Fibroblast of lung (primary cell): ENCODE results near the gene ALDH1A1.

Experiments used
- CTCF ChIP-seq, 2 donors: IDR thresholded peaks in 1 of 2; conservative IDR thresholded peaks in 1 of 2; 1 replicate in 1 of 2; 2 replicates in 1 of 2; pipeline ENCODE4 v1.5.1; 2011 to 2012; ENCODE audit warnings: low read length in 2 of 2, control low read depth in 1 of 2, inconsistent platforms in 1 of 2, low read depth in 1 of 2, mild to moderate bottlenecking in 1 of 2
- EZH2 ChIP-seq: IDR thresholded peaks from 2 replicates; pipeline ENCODE4 v1.5.1; 2012; ENCODE audit warnings: low read length, control low read depth, mild to moderate bottlenecking; ENCODE audit errors: missing control alignments

DNA sequence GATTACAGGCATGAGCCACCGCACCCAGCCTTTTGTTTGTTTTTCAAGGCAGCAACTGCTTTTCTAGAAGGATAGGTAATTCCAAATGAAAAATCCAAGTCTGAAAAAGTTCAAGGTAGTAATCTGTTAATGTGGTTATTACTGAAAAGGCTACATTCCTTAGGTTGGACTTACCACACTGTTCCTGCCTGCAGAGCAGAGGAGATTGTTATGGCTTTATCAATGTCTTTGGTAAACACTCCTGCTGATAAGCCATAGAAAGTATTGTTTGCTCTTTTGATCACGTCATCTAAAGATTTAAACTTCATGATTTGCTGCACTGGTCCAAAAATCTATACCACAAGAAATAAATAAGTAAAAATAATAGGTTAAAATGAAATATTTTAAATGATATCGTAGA lies 43.4 kb downstream of the ALDH1A1 start:
- TF ChIP-seq CTCF (conservative IDR thresholded peaks at IDR 0.05 in 1 of 2, IDR thresholded peaks at IDR 0.05 in 1 of 2; ENCODE audit: low read depth in 1 of 2, low read length in 2 of 2) (no peak), EZH2 (no peak)
